ENCODE results near the gene HNRNPM. TPM values are rescaled to one million over a fixed set of nuclear protein-coding genes. Genes with fewer than 3 reads are reported as not detected.
A peak's percentile ranks its signal among the peaks of the same experiment; 100 is the strongest.

Gene HNRNPM
- total RNA-seq, 2 experiments from 2014 or later: 269 to 272 TPM

- peak overlapping the region; percentile 24 for H3K27ac Mint-ChIP-seq
- H3K4me1 ChIP-seq (ENCODE audit: insufficient read depth, low read length): peaks cover 39% of the 10 kb centered on the region
- H3K27ac ChIP-seq (ENCODE audit: low read depth in 1 of 2, low read length in 2 of 2): no peak overlapping the region
- intact Hi-C loops (cut with DNase I, micrococcal nuclease): no loop called here
- no peak overlapping the region for H3K4me3 ChIP-seq (ENCODE audit: low read length)
- H3K4me3 Mint-ChIP-seq: no peak overlapping the region
- peaks cover 38% of the 10 kb centered on the region for H3K36me3 ChIP-seq (ENCODE audit: insufficient read depth, low read length)
- no peaks in the 10 kb centered on the region for H3K9me3 ChIP-seq (ENCODE audit: control insufficient read depth in 1 of 2, insufficient read depth in 1 of 2, low read length in 2 of 2)
- POLR2A ChIA-PET: interaction anchor here (1.4 kb wide), 1 partner anchor 23 kb away, joined by 3 read pairs; the partner anchor contains the start of gene ZNF414
- CTCF ChIA-PET: interaction anchor here (0.8 kb wide), 1 partner anchor 15 kb away, joined by 3 read pairs; no protein-coding TSS in a partner anchor
- H3K36me3 Mint-ChIP-seq (ENCODE audit: low read depth): peaks cover 40% of the 10 kb centered on the region
- no peaks in the 10 kb centered on the region for H3K27me3 ChIP-seq (ENCODE audit: control insufficient read depth in 1 of 2, insufficient read depth in 2 of 2, low read length in 2 of 2)
- ATAC-seq (ENCODE audit: poor library complexity) (no peak), DNase-seq (no peak)
- H3K9me3 Mint-ChIP-seq: no peaks in the 10 kb centered on the region
- H3K27me3 Mint-ChIP-seq: no peaks in the 10 kb centered on the region
- peaks cover 46% of the 10 kb centered on the region for H3K4me1 Mint-ChIP-seq (ENCODE audit: low read depth)
- no peak for TF ChIP-seq CTCF (IDR thresholded peaks at IDR 0.05)
Measured at GRCh38 chr19:8490873-8491272, 46.1 kb downstream of the HNRNPM start.

- POLR2A ChIA-PET: no interaction called here
- H3K9me3 ChIP-seq (ENCODE audit: control insufficient read depth in 1 of 2, insufficient read depth in 1 of 2, low read length in 2 of 2): no peaks in the 10 kb centered on the region
- TF ChIP-seq CTCF (IDR thresholded peaks at IDR 0.05): no peak
- no peaks in the 10 kb centered on the region for H3K9me3 Mint-ChIP-seq
- no peaks in the 10 kb centered on the region for H3K27me3 ChIP-seq (ENCODE audit: control insufficient read depth in 1 of 2, insufficient read depth in 2 of 2, low read length in 2 of 2)
- H3K4me3 ChIP-seq (ENCODE audit: low read length): no peak overlapping the region
- no peaks in the 10 kb centered on the region for H3K27me3 Mint-ChIP-seq
- H3K4me1 Mint-ChIP-seq (ENCODE audit: low read depth): peaks cover 40% of the 10 kb centered on the region
- H3K27ac Mint-ChIP-seq: no peak overlapping the region
- ATAC-seq (ENCODE audit: poor library complexity): no peak
- H3K36me3 Mint-ChIP-seq (ENCODE audit: low read depth): peaks cover 35% of the 10 kb centered on the region
- no peak overlapping the region for H3K27ac ChIP-seq (ENCODE audit: low read depth in 1 of 2, low read length in 2 of 2)
- DNase-seq: no peak
- intact Hi-C loops (cut with DNase I, micrococcal nuclease): no loop called here
- CTCF ChIA-PET: no interaction called here
- H3K4me1 ChIP-seq (ENCODE audit: insufficient read depth, low read length): peaks cover 33% of the 10 kb centered on the region
- H3K36me3 ChIP-seq (ENCODE audit: insufficient read depth, low read length): peaks cover 30% of the 10 kb centered on the region
- no peak overlapping the region for H3K4me3 Mint-ChIP-seq
Measured at GRCh38 chr19:8491574-8491973, 46.8 kb downstream of the HNRNPM start.

DNA sequence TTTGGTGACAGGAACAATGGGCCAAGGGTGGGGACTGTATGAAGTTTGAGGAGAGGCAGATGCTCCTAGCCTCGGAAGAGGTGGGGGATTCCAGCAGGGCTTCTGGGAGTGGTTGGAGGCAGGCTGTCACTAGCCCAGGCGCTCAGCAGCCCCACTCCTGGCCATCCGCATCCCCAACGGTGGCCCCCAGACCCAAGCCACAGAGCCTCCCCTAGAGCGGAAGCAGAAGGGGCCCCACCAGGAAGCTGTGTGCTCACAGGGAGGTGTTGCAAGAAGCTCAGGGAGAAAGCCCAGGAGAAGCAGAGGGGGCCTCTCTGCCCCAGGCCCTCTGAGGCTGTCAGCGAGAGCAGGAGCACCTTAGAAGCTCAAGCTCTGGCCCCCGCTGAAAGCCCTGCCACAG, 49.4 kb downstream of the HNRNPM start:
- Histone ChIP-seq H3K36me3 (ENCODE audit: insufficient read depth, low read length) (peaks cover 7% of the 10 kb centered on the region), H3K27ac (ENCODE audit: low read depth in 1 of 2, low read length in 2 of 2) (peak overlapping the region in 1 of 2 donors; percentile 10), H3K4me3 (ENCODE audit: low read length) (no peak overlapping the region), H3K4me1 (ENCODE audit: insufficient read depth, low read length) (peaks cover 17% of the 10 kb centered on the region), H3K27me3 (ENCODE audit: control insufficient read depth in 1 of 2, insufficient read depth in 2 of 2, low read length in 2 of 2) (no peaks in the 10 kb centered on the region), H3K9me3 (ENCODE audit: control insufficient read depth in 1 of 2, insufficient read depth in 1 of 2, low read length in 2 of 2) (no peaks in the 10 kb centered on the region)
- Mint-ChIP-seq H3K36me3 (ENCODE audit: low read depth) (peaks cover 9% of the 10 kb centered on the region), H3K27ac (peak overlapping the region; percentile 79), H3K9me3 (no peaks in the 10 kb centered on the region), H3K27me3 (no peaks in the 10 kb centered on the region), H3K4me1 (ENCODE audit: low read depth) (peaks cover 16% of the 10 kb centered on the region), H3K4me3 (no peak overlapping the region)
- ATAC-seq (ENCODE audit: poor library complexity): peak; percentile 47
- POLR2A ChIA-PET: interaction anchor here (0.8 to 4.0 kb wide), 8 partner anchors 12 to 104 kb away, joined by 3 to 18 read pairs (median 4); partner anchors contain the start of genes HNRNPM and ZNF414
- CTCF ChIA-PET: interaction anchor here (0.8 to 1.7 kb wide), 3 partner anchors 11 to 87 kb away, joined by 3 to 7 read pairs (median 5); no protein-coding TSS in a partner anchor
- peak in 2 of 14 experiments; percentile 24 to 35 for DNase-seq
- intact Hi-C loops (cut with DNase I, micrococcal nuclease): no loop called here
- TF ChIP-seq CTCF (IDR thresholded peaks at IDR 0.05): no peak

All from CD4-positive, alpha-beta T cell (primary cell).